Parathyroid adenoma (tissue), 2 donors: ENCODE measurements around the gene SIGLEC7.

ENCODE experiments used
- H2AFZ ChIP-seq: fragments of 300-600 bp; sonication (generic); one replicate; pipeline ENCODE4 v1.7.0; 2017; ENCODE audit warnings: antibody characterized with exemption, mild to moderate bottlenecking
- H3K27ac ChIP-seq: fragments of 300-600 bp; sonication (generic); one replicate; pipeline ENCODE4 v1.7.0; 2017
- H3K27me3 ChIP-seq: fragments of 300-600 bp; sonication (generic); one replicate; pipeline ENCODE4 v1.7.0; 2017; ENCODE audit warnings: low read length; ENCODE audit not compliant: control insufficient read depth, insufficient read depth
- H3K36me3 ChIP-seq: fragments of 300-600 bp; sonication (generic); one replicate; pipeline ENCODE4 v1.7.0; 2017; ENCODE audit warnings: low read length; ENCODE audit not compliant: control insufficient read depth, insufficient read depth
- H3K4me1 ChIP-seq: fragments of 300-600 bp; sonication (generic); one replicate; pipeline ENCODE4 v1.7.0; 2017; ENCODE audit warnings: control low read depth
- H3K4me2 ChIP-seq: fragments of 300-600 bp; sonication (generic); one replicate; pipeline ENCODE4 v1.7.0; 2017; ENCODE audit warnings: low read length
- H3K4me3 ChIP-seq: fragments of 300-600 bp; sonication (generic); one replicate; pipeline ENCODE4 v1.7.0; 2017; ENCODE audit warnings: low read depth, low read length
- H3K79me2 ChIP-seq: fragments of 300-600 bp; sonication (generic); one replicate; pipeline ENCODE4 v1.7.0; 2017; ENCODE audit warnings: control low read depth
- H3K9ac ChIP-seq: fragments of 300-600 bp; sonication (generic); one replicate; pipeline ENCODE4 v1.7.0; 2017; ENCODE audit warnings: mild to moderate bottlenecking
- H3K9me3 ChIP-seq: fragments of 300-600 bp; sonication (generic); one replicate; pipeline ENCODE4 v1.7.0; 2017; ENCODE audit warnings: low read length; ENCODE audit not compliant: control insufficient read depth
- TF ChIP-seq, protein P1 (sequence below): fragments of 300-600 bp; sonication (generic); IDR thresholded peaks from one replicate; pipeline ENCODE4 v1.7.0; 2017; ENCODE audit warnings: antibody characterized with exemption, mild to moderate bottlenecking
- donor health status: primary hyperparathyroidism.

SIGLEC7 gene

GRCh38 chr19:51099047-51099382 lies 43.1 kb upstream of the SIGLEC7 start:
- Histone ChIP-seq H3K27me3 (no peaks in the 10 kb centered on the region), H3K9ac (no peak overlapping the region), H3K79me2 (peaks cover 5% of the 10 kb centered on the region), H2AFZ (no peak overlapping the region), H3K4me2 (no peak overlapping the region), H3K4me1 (peaks cover 7% of the 10 kb centered on the region), H3K27ac (no peak overlapping the region), H3K4me3 (no peak overlapping the region), H3K36me3 (no peaks in the 10 kb centered on the region), H3K9me3 (no peaks in the 10 kb centered on the region)
- TF ChIP-seq, protein P1, sequence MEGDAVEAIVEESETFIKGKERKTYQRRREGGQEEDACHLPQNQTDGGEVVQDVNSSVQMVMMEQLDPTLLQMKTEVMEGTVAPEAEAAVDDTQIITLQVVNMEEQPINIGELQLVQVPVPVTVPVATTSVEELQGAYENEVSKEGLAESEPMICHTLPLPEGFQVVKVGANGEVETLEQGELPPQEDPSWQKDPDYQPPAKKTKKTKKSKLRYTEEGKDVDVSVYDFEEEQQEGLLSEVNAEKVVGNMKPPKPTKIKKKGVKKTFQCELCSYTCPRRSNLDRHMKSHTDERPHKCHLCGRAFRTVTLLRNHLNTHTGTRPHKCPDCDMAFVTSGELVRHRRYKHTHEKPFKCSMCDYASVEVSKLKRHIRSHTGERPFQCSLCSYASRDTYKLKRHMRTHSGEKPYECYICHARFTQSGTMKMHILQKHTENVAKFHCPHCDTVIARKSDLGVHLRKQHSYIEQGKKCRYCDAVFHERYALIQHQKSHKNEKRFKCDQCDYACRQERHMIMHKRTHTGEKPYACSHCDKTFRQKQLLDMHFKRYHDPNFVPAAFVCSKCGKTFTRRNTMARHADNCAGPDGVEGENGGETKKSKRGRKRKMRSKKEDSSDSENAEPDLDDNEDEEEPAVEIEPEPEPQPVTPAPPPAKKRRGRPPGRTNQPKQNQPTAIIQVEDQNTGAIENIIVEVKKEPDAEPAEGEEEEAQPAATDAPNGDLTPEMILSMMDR = no peak

DNA sequence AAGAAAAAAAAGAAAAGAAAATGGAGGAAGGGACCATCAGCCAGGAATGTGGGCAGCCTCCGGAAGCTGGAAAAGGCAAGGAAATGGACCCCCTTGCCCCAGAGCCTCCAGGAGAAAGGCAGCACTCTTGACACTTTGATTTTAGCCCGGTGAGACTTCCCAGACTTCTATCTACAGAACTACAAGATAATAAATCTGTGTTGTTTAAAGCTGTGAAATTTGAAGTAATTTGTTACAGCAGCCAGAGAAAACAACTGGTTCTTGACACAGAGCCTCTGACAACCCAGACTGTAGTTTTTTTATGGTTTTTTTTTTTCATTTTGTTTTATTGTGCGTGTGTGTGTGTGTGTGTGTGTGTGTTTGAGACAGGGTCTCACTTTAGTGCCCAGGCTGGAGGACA lies 41.5 kb upstream of the SIGLEC7 start:
- Histone ChIP-seq H3K4me3 (no peak overlapping the region), H3K79me2 (peaks cover 16% of the 10 kb centered on the region), H3K9me3 (no peaks in the 10 kb centered on the region), H3K27me3 (no peaks in the 10 kb centered on the region), H3K4me1 (peaks cover 7% of the 10 kb centered on the region), H2AFZ (no peak overlapping the region), H3K36me3 (no peaks in the 10 kb centered on the region), H3K4me2 (no peak overlapping the region), H3K27ac (no peak overlapping the region), H3K9ac (no peak overlapping the region)
- TF ChIP-seq, protein P1 = no peak

DNA sequence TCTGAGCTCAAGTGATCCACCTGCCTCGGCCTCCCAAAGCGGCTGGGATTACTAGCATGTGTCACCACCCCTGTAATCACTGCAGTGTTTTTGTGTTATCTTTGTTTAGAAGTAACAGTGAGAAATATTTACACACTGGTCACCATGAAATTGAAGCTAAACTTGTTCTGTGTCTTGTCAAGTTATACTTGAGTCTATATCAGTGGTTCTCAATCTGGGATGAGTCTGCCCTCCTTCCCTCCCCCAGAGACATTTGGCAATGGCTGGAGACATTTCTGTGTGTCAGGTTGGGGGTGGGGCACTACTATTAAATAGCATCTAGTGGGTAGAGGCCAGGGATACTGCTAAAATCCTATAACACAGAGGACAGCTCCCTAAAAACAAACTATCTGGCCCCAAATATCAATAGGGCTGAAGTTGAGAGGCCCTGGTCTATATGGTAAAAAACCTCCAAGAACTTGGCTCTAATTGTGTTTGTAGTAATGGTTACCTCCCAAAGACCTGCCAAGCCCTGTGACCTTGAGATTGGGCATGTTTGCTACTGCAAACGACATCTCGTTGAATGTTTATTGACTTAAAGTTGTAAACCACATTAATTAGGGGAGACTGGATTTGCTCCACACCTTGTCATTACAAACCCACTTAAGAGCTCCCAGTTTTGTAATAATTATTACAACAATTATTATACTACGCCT lies 40.8 kb upstream of the SIGLEC7 start:
- H3K36me3 ChIP-seq = no peaks in the 10 kb centered on the region

DNA sequence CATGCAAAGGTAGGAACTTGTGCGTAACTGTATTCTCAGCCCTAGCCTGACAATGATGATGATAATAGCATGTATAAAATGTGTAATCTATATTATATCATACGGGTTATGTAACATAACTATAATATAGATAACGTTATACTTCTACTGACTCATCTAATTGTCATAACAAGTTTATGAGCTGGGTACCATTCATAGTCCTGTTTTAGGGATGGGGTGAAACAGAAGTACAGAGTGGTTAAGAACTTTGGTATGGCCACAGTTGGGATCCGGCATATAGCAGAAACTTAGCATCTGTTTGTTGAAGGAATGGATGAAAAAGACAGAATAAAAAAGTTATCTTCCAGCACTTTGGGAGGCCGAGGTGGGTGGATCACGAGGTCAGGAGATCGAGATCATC lies 39.1 kb upstream of the SIGLEC7 start:
- Histone ChIP-seq H3K79me2 (peaks cover 35% of the 10 kb centered on the region), H3K9me3 (no peaks in the 10 kb centered on the region), H3K27me3 (no peaks in the 10 kb centered on the region), H3K4me3 (no peak overlapping the region), H3K27ac (no peak overlapping the region), H3K4me1 (peaks cover 8% of the 10 kb centered on the region), H3K36me3 (no peaks in the 10 kb centered on the region), H3K9ac (no peak overlapping the region), H2AFZ (no peak overlapping the region), H3K4me2 (no peak overlapping the region)
- TF ChIP-seq, protein P1 = no peak

More for the DNA sequence above, 40.8 kb upstream of the SIGLEC7 start:
- no peaks in the 10 kb centered on the region for H3K27me3 ChIP-seq
- no peak overlapping the region for H3K4me2 ChIP-seq
- H3K9me3 ChIP-seq = no peaks in the 10 kb centered on the region
- H3K9ac ChIP-seq = no peak overlapping the region
- H3K79me2 ChIP-seq = peaks cover 21% of the 10 kb centered on the region
- no peak overlapping the region for H2AFZ ChIP-seq
- H3K27ac ChIP-seq = no peak overlapping the region
- TF ChIP-seq, protein P1 = no peak
- H3K4me3 ChIP-seq = no peak overlapping the region
- peaks cover 7% of the 10 kb centered on the region for H3K4me1 ChIP-seq

DNA sequence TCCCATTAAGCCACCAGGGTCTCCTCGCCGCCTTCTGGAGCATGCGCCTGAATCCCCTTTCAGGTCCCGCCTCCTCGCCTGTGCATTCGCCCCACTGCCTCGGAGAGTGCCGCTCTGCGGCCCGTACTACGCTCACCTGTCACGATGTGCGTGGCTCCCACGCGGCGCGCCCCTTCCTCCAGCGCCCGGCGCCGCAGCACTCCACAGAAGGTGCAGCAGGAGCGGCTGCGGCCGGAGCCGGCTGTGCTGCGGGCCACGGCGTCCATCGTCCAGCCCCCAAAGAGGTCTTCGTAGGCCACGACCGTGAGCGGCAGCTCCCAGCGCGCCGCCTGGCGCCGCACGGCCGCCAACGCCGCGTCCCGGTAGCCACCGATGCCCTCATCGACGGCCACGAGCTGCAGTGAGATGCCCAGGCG lies 38.2 kb upstream of the SIGLEC7 start:
- TF ChIP-seq, protein P1 = no peak
- Histone ChIP-seq H3K36me3 (no peaks in the 10 kb centered on the region), H2AFZ (no peak overlapping the region), H3K9me3 (no peaks in the 10 kb centered on the region), H3K4me3 (no peak overlapping the region), H3K4me1 (peaks cover 8% of the 10 kb centered on the region), H3K27ac (no peak overlapping the region), H3K27me3 (no peaks in the 10 kb centered on the region), H3K9ac (no peak overlapping the region), H3K79me2 (peaks cover 36% of the 10 kb centered on the region), H3K4me2 (no peak overlapping the region)
